HepG2 (cell line): Measurements from ENCODE around the gene JAG1.

ENCODE experiments used
- ARNTL ChIP-seq: sonication (generic); formaldehyde crosslinking; IDR thresholded peaks from 2 replicates; pipeline ENCODE4 v1.4.0; 2020; ENCODE audit warnings: mild to moderate bottlenecking, missing genetic modification reagents
- CHD2 ChIP-seq: IDR thresholded peaks from 2 replicates; pipeline ENCODE4 v1.6.1; 2011; ENCODE audit warnings: low read depth, low read length, improper control_type of control experiment
- CTCF ChIP-seq: sonication (generic); formaldehyde crosslinking; IDR thresholded peaks from 2 replicates; pipeline ENCODE4 v1.5.0; 2020; ENCODE audit warnings: mild to moderate bottlenecking, missing genetic modification reagents, moderate library complexity
- DZIP1 ChIP-seq: sonication (generic); formaldehyde crosslinking; IDR thresholded peaks from 2 replicates; pipeline ENCODE4 v1.5.0; 2020; ENCODE audit warnings: mild to moderate bottlenecking, missing genetic modification reagents
- MXD1 ChIP-seq: sonication (generic); formaldehyde crosslinking; IDR thresholded peaks from 2 replicates; pipeline ENCODE4 v1.4.0; 2020; ENCODE audit warnings: mild to moderate bottlenecking, missing genetic modification reagents
- MZF1 ChIP-seq: sonication (generic); formaldehyde crosslinking; IDR thresholded peaks from 2 replicates; pipeline ENCODE4 v1.8.1; 2023; ENCODE audit warnings: mild to moderate bottlenecking, missing genetic modification reagents, borderline replicate concordance
- PBX3 ChIP-seq: sonication (generic); formaldehyde crosslinking; IDR thresholded peaks from 2 replicates; pipeline ENCODE4 v1.8.1; 2023; ENCODE audit warnings: missing genetic modification reagents, inconsistent platforms, borderline replicate concordance
- RAD21 ChIP-seq: fragments of 450-650 bp; formaldehyde crosslinking; IDR thresholded peaks from 2 replicates; pipeline ENCODE4 v1.5.0; 2020; ENCODE audit warnings: mild to moderate bottlenecking
- XRCC5 ChIP-seq: fragments of 200-400 bp; formaldehyde crosslinking; optimal IDR thresholded peaks from 2 replicates; pipeline ENCODE3; 2017; ENCODE audit warnings: mild to moderate bottlenecking, low read length
- ZBTB1 ChIP-seq: sonication (generic); formaldehyde crosslinking; IDR thresholded peaks from 2 replicates; pipeline ENCODE4 v1.4.0; 2020; ENCODE audit warnings: missing genetic modification reagents, borderline replicate concordance

GRCh38 chr20:10705801-10706459 is 32.1 kb upstream of the JAG1 start:
- TF ChIP-seq MXD1 (no peak), CTCF (CRISPR knock-in tag) (0 out of 2 replicates have a peak, but pooled peaks have one; percentile 15), ARNTL (CRISPR knock-in tag) (peak; percentile 46; the same call in 1 of the 2 replicates), MZF1 (CRISPR knock-in tag) (no peak), RAD21 (CRISPR knock-in tag) (no peak), XRCC5 (peak; percentile 78), DZIP1 (CRISPR knock-in tag) (no peak), PBX3 (CRISPR knock-in tag) (no peak), CHD2 (no peak), ZBTB1 (no peak)
